K562 (cell line): ENCODE results near the gene MPL. TPM values are rescaled to one million over a fixed set of nuclear protein-coding genes. Genes with fewer than 3 reads are reported as not detected.
A peak's percentile ranks its signal among the peaks of the same experiment; 100 is the strongest.

ENCODE experiments used
- ATAC-seq: fragments of 200-7000 bp; cut with Tn5 transposase; 3 replicates; pipeline ENCODE4 v1.9.1; 2020; ENCODE audit warnings: moderate library complexity
- BruUV-seq: library from RNA; stranded (reverse); fragments of 400-500 nt; replicated peaks from 2 replicates; lab custom pipeline; 2021; lab: Mats Ljungman, UMichigan
- CTCF ChIA-PET: fragments of 300-600 bp; formaldehyde crosslinking; extraction: SDS; loops from one replicate; lab custom pipeline; 2021; ENCODE audit warnings: low intra/inter-chr PET ratio; lab: Yijun Ruan, JAX
- POLR2A ChIA-PET: fragments of 300-600, 350-650 bp; sonication (Branson Sonifier 250); formaldehyde crosslinking; extraction: SDS; loops from one replicate; lab custom pipeline; 2021; ENCODE audit warnings: antibody characterized with exemption, inconsistent platforms; lab: Yijun Ruan, JAX
- DNase-seq, 4 experiments: peaks; one replicate each; pipeline versions ENCODE4 v3.0.0 to v3.0.0-alpha.2; 2011 to 2018; ENCODE audit warnings: low spot score in 3 of 4, mixed read lengths in 3 of 4; ENCODE audit errors: extremely low read depth in 1 of 4
- FAIRE-seq: peaks from 2 replicates; lab custom pipeline; 2011; peaks lifted over from hg19 to GRCh38; lab: Jason Lieb, UNC
- H2AFZ ChIP-seq: 2 replicates; pipeline ENCODE4 v1.6.0; 2011; ENCODE audit warnings: low read depth, low read length, control low read depth, inconsistent platforms
- H3K27ac ChIP-seq: fragments of 200-600 bp; 3 replicates; pipeline ENCODE4 v1.8.0; 2011; ENCODE audit warnings: low read depth, mild to moderate bottlenecking, control low read depth, inconsistent platforms, low read length, moderate library complexity, mixed read lengths; ENCODE audit errors: extremely low read depth
- H3K27me3 ChIP-seq, 2 experiments: fragments of 300-600 bp in 1 of 2; 2 replicates in 1 of 2; 3 replicates in 1 of 2; pipeline versions ENCODE4 v1.6.0 to v1.8.0; 2011; ENCODE audit warnings: inconsistent platforms in 2 of 2, low read length in 2 of 2, mild to moderate bottlenecking in 1 of 2, mixed read lengths in 1 of 2, moderate library complexity in 1 of 2; ENCODE audit not compliant: control insufficient read depth in 2 of 2, insufficient read depth in 2 of 2
- H3K36me3 ChIP-seq: fragments of 300-600 bp; 3 replicates; pipeline ENCODE4 v1.8.0; 2011; ENCODE audit warnings: mild to moderate bottlenecking, low read length, inconsistent platforms; ENCODE audit not compliant: control insufficient read depth, insufficient read depth
- H3K4me1 ChIP-seq, 2 experiments: fragments of 200-600 bp in 1 of 2; replicated peaks in 1 of 2; 2 replicates in 1 of 2; 3 replicates in 1 of 2; pipeline versions ENCODE4 v1.5.1 to v1.8.0; 2011; ENCODE audit warnings: inconsistent platforms in 2 of 2, low read length in 2 of 2, mild to moderate bottlenecking in 1 of 2, mixed read lengths in 1 of 2, moderate library complexity in 1 of 2; ENCODE audit not compliant: control insufficient read depth in 2 of 2, insufficient read depth in 2 of 2
- H3K4me2 ChIP-seq: 2 replicates; pipeline ENCODE4 v1.6.1; 2011; ENCODE audit warnings: low read length, control low read depth, inconsistent platforms, mixed read lengths; ENCODE audit not compliant: insufficient read depth
- H3K4me3 ChIP-seq: fragments of 200-600 bp; sonication (generic), shearing (Covaris generic); 2 replicates; pipeline ENCODE4 v1.5.1; 2016; ENCODE audit warnings: control low read depth, inconsistent platforms
- H3K79me2 ChIP-seq: fragments of 200-600 bp; 3 replicates; pipeline ENCODE4 v1.8.0; 2011; ENCODE audit warnings: low read length, inconsistent platforms; ENCODE audit not compliant: control insufficient read depth, insufficient read depth
- H3K9ac ChIP-seq, 2 experiments: 2 replicates each; pipeline versions ENCODE4 v1.6.0 to v1.6.1; 2011; ENCODE audit warnings: low read depth in 2 of 2, low read length in 2 of 2, control low read depth in 1 of 2, inconsistent platforms in 1 of 2, mild to moderate bottlenecking in 1 of 2, mixed read lengths in 1 of 2; ENCODE audit not compliant: insufficient read depth in 1 of 2
- H3K9me1 ChIP-seq: one replicate; pipeline ENCODE4 v1.6.0; 2011; ENCODE audit warnings: inconsistent platforms, mild to moderate bottlenecking, low read length, moderate library complexity; ENCODE audit not compliant: control insufficient read depth, insufficient read depth
- H3K9me3 ChIP-seq: replicated peaks from 2 replicates; pipeline ENCODE4 v1.5.1; 2011; ENCODE audit warnings: low read depth, low read length, inconsistent platforms; ENCODE audit not compliant: control insufficient read depth, insufficient read depth
- H4K20me1 ChIP-seq: replicated peaks from 2 replicates; pipeline ENCODE4 v1.6.1; 2011; ENCODE audit warnings: low read length, inconsistent platforms, mixed read lengths; ENCODE audit not compliant: control insufficient read depth, insufficient read depth
- ATF1 ChIP-seq, 2 experiments: fragments of 450-650 bp in 1 of 2; IDR thresholded peaks; 2 replicates each; pipeline ENCODE4 v1.6.1; 2016; ENCODE audit warnings: missing compliant biosample characterization in 1 of 2, missing genetic modification characterization in 1 of 2
- CBX5 ChIP-seq: IDR thresholded peaks from 2 replicates; pipeline ENCODE4 v1.6.1; 2014; ENCODE audit warnings: low read depth, borderline replicate concordance
- DPF2 ChIP-seq: fragments of 450-650 bp; IDR thresholded peaks from 2 replicates; pipeline ENCODE4 v1.6.1; 2016
- ELF2 ChIP-seq: fragments of 250-450 bp; sonication (Bioruptor Pico); IDR thresholded peaks from 2 replicates; pipeline ENCODE4 v1.5.0; 2021; ENCODE audit warnings: mild to moderate bottlenecking
- FOS ChIP-seq: IDR thresholded peaks from 3 replicates; pipeline ENCODE4 v1.6.1; 2011; ENCODE audit not compliant: insufficient read length; ENCODE audit errors: extremely low read depth
- GATAD2A ChIP-seq: fragments of 450-650 bp; IDR thresholded peaks from 2 replicates; pipeline ENCODE4 v1.6.1; 2017
- JUND ChIP-seq, 2 experiments: IDR thresholded peaks; 2 replicates in 1 of 2; 3 replicates in 1 of 2; pipeline ENCODE4 v1.6.1; 2011; ENCODE audit warnings: borderline replicate concordance in 2 of 2, low read depth in 2 of 2, low read length in 2 of 2, improper control_type of control experiment in 1 of 2, missing biosample characterization in 1 of 2, missing genetic modification characterization in 1 of 2, missing genetic modification reagents in 1 of 2
- NR2C2 ChIP-seq, 2 experiments: fragments of 200-800 bp in 1 of 2; sonication (Bioruptor generic) in 1 of 2; sonication (generic) in 1 of 2; formaldehyde crosslinking in 1 of 2; IDR thresholded peaks; 2 replicates each; pipeline versions ENCODE4 v1.6.1 to v1.8.0; 2016 to 2022; ENCODE audit warnings: mild to moderate bottlenecking in 1 of 2, missing compliant biosample characterization in 1 of 2, missing genetic modification characterization in 1 of 2, missing genetic modification reagents in 1 of 2
- NR3C1 ChIP-seq: sonication (generic); formaldehyde crosslinking; IDR thresholded peaks from 2 replicates; pipeline ENCODE4 v1.8.1; 2022; ENCODE audit warnings: missing genetic modification reagents
- RFX7 ChIP-seq: fragments of 250-450 bp; sonication (Bioruptor Pico); IDR thresholded peaks from 2 replicates; pipeline ENCODE4 v1.5.1; 2021; ENCODE audit warnings: mild to moderate bottlenecking
- RNF2 ChIP-seq: sonication (generic); IDR thresholded peaks from 2 replicates; pipeline ENCODE4 v1.6.1; 2016
- SMARCA4 ChIP-seq: fragments of 450-650 bp; IDR thresholded peaks from 2 replicates; pipeline ENCODE4 v1.6.1; 2016
- SMARCE1 ChIP-seq: fragments of 450-650 bp; IDR thresholded peaks from 2 replicates; pipeline ENCODE4 v1.7.1; 2016; ENCODE audit warnings: mild to moderate bottlenecking
- TCF15 ChIP-seq: fragments of 250-450 bp; sonication (Bioruptor Pico); IDR thresholded peaks from 2 replicates; pipeline ENCODE4 v1.8.0; 2022; ENCODE audit warnings: moderate library complexity, mild to moderate bottlenecking, inconsistent platforms
- TFAP4 ChIP-seq: sonication (generic); formaldehyde crosslinking; IDR thresholded peaks from 2 replicates; pipeline ENCODE4 v1.8.0; 2022; ENCODE audit warnings: missing genetic modification reagents, mild to moderate bottlenecking, moderate library complexity, borderline replicate concordance
- ZHX1 ChIP-seq: fragments of 150-350 bp; conservative IDR thresholded peaks from 2 replicates; pipeline ENCODE4 v1.6.1; 2014; ENCODE audit warnings: low read length
- ZNF124 ChIP-seq: sonication (generic); formaldehyde crosslinking; IDR thresholded peaks from 2 replicates; pipeline ENCODE4 v1.8.1; 2022; ENCODE audit warnings: missing genetic modification reagents
- ZNF212 ChIP-seq: fragments of 450-650 bp; formaldehyde crosslinking; IDR thresholded peaks from 2 replicates; pipeline ENCODE4 v1.4.0; 2020; ENCODE audit warnings: mild to moderate bottlenecking
- ZNF232 ChIP-seq: sonication (generic); formaldehyde crosslinking; IDR thresholded peaks from 2 replicates; pipeline ENCODE4 v1.8.0; 2022; ENCODE audit warnings: mild to moderate bottlenecking, missing genetic modification reagents
- WGBS: fragments of 100-300 bp; shearing (Covaris generic); methylation state at CpG from one replicate; pipeline ENCODE4 v1.1.6; 2016; ENCODE audit warnings: low coverage, mixed read lengths; ENCODE audit not compliant: insufficient coverage; ENCODE audit errors: missing lambda C conversion rate; 5-methylcytosine and 5-hydroxymethylcytosine counted together
- in situ Hi-C: fragments of 300-500 bp; cut with MboI; formaldehyde crosslinking; loops from 4 replicates; pipeline ENCODE4 v1.15.0; 2018; ENCODE audit warnings: inconsistent platforms, mixed read lengths
- intact Hi-C: fragments of 100-400 bp; cut with micrococcal nuclease; formaldehyde crosslinking; loops from 2 replicates; pipeline ENCODE4 v1.14.2; 2022
- polyA plus RNA-seq, 8 experiments: library from polyadenylated mRNA; depleted of rRNA in 4 of 8; stranded (reverse) in 5 of 8; unstranded in 3 of 8; fragments of >200 nt; fragmentation: Nextera tagmentation in 2 of 8; fragmentation: Illumina TruSeq in 1 of 8; extraction: Ambion mirVana in 2 of 8; extraction: Trizol in 1 of 8; gene quantifications; 2 replicates each; pipeline versions ENCODE4 v1.2.1 to v1.2.3, GENCODE V29; 2011 to 2014; ENCODE audit warnings: inconsistent platforms in 1 of 8, missing spikeins in 1 of 8
- total RNA-seq, 7 experiments: library from RNA; depleted of rRNA in 6 of 7; stranded (reverse); fragments of >200 nt in 6 of 7; fragmentation: Illumina TruSeq in 2 of 7; extraction: Trizol in 2 of 7; gene quantifications; 2 replicates each; pipeline versions ENCODE4 v1.2.1 to v1.2.3, GENCODE V29; 2011 to 2021; ENCODE audit warnings: low replicate concordance in 1 of 7

The MPL gene
- total and polyA plus RNA-seq, 9 of the 15 experiments (the other 6 are each of a cell fraction or from before 2014, with no cell fraction given), result not detected

GRCh38 chr1:43321331-43321891, 16.2 kb upstream of the MPL start:
- Histone ChIP-seq H3K4me2 (no peak overlapping the region), H3K27me3 (peaks cover 4 to 18% of the 10 kb centered on the region in 2 experiments; a peak in 2 of 5 replicates), H3K9me3 (peaks cover 6% of the 10 kb centered on the region; the same call in 1 of the 2 replicates), H3K79me2 (no peaks in the 10 kb centered on the region), H4K20me1 (peaks cover 4% of the 10 kb centered on the region; the same call in 1 of the 2 replicates), H3K4me1 (peaks cover 3 to 11% of the 10 kb centered on the region in 2 experiments; a peak in 3 of 5 replicates), H3K9ac (no peak overlapping the region), H3K36me3 (no peaks in the 10 kb centered on the region), H3K9me1 (no peaks in the 10 kb centered on the region), H2AFZ (no peak overlapping the region), H3K27ac (no peak overlapping the region), H3K4me3 (no peak overlapping the region)
- DNase-seq (peak; percentile 41 to 61 (median 58)), FAIRE-seq (no peak), ATAC-seq (peak; percentile 38; the same call in 2 of the 3 replicates)
- in situ Hi-C loops (no loop called here), intact Hi-C loops (no loop called here)
- no TSS peak for BruUV-seq
- POLR2A ChIA-PET, result interaction anchor here (1.1 to 1.5 kb wide), 4 partner anchors 9 to 14 kb away, joined by 4 to 10 read pairs (median 5); no protein-coding TSS in a partner anchor
- 42% methylated on average over 15 of the region's 16 CpGs for WGBS
- CTCF ChIA-PET, result no interaction called here
- TF ChIP-seq CBX5 (no peak), GATAD2A (no peak), ZNF232 (no peak), NR3C1 (CRISPR knock-in tag) (no peak), TFAP4 (CRISPR knock-in tag) (peak; percentile 80; the same call in 1 of the 2 replicates), FOS (peak; percentile 40), RNF2 (no peak), ZNF124 (CRISPR knock-in tag) (no peak), ZNF212 (CRISPR knock-in tag) (no peak), JUND (IDR thresholded peaks at IDR 0.05; ENCODE audit: borderline replicate concordance, low read depth, low read length) (peak; percentile 88), JUND (tag; IDR thresholded peaks at IDR 0.05; ENCODE audit: borderline replicate concordance, low read depth, low read length) (peak; percentile 78; the same call in 2 of the 3 replicates), ATF1 (CRISPR knock-in tag; IDR thresholded peaks at IDR 0.05) (no peak), ATF1 (tag; IDR thresholded peaks at IDR 0.05) (peak; percentile 42; the same call in 1 of the 2 replicates), TCF15 (CRISPR knock-in tag) (no peak), RFX7 (no peak), SMARCE1 (peak; percentile 53; the same call in 1 of the 2 replicates), SMARCA4 (peak; percentile 32; the same call in 1 of the 2 replicates), NR2C2 (CRISPR knock-in tag; IDR thresholded peaks at IDR 0.05) (no peak), NR2C2 (tag; IDR thresholded peaks at IDR 0.05) (0 out of 2 replicates have a peak, but pooled peaks have one; percentile 32), DPF2 (peak; percentile 56), ZHX1 (no peak), ELF2 (CRISPR knock-in tag) (no peak)
